Measurements from ENCODE around the gene NCBP1. TPM values are rescaled to one million over a fixed set of nuclear protein-coding genes. Genes with fewer than 3 reads are reported as not detected.

Gene NCBP1
- total and polyA plus RNA-seq, 2 donors (not counting 1 experiment from before 2014, with no cell fraction given), result 27.1 to 42.9 TPM

DNA sequence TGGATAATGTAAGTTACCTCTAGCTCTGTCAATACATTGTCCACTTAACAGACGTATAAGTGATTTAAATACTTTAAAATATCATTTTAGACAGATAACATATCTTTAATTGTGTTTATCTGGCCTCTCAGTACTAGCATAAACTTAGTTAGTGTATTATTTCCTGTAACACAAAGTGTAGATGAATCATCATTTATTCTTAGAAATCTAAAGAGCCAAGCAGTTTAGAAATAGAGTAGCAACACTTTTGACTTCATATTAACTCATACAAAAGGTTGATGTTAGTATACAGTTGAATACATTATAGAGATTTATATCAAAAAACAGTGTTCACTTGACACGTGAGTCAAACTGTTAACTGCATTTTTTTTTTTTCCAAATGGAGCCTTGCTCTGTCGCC is 18.0 kb downstream of the NCBP1 start:
- H3K9ac ChIP-seq (ENCODE audit: insufficient read depth, low read length), result no peak overlapping the region
- no peaks in the 10 kb centered on the region for H3K27me3 ChIP-seq (ENCODE audit: control insufficient read depth, insufficient read depth, low read length)
- TF ChIP-seq CTCF (conservative IDR thresholded peaks at IDR 0.05 in 1 of 2, IDR thresholded peaks at IDR 0.05 in 1 of 2; ENCODE audit: low read depth in 1 of 2, low read length in 2 of 2) (no peak), EZH2 (IDR thresholded peaks at IDR 0.05; ENCODE audit: low read length, missing control alignments) (no peak)
- H3K4me1 ChIP-seq (ENCODE audit: control insufficient read depth, extremely low read depth, insufficient read depth, low read length), result no peaks in the 10 kb centered on the region
- H3K9me3 ChIP-seq (ENCODE audit: control insufficient read depth, insufficient read depth, low read depth, low read length), result no peaks in the 10 kb centered on the region
- no peak overlapping the region for H3K4me2 ChIP-seq (ENCODE audit: extremely low read depth, insufficient read depth, low read length)
- H4K20me1 ChIP-seq (ENCODE audit: control insufficient read depth, extremely low read depth, insufficient read depth, low read length), result no peaks in the 10 kb centered on the region
- no peak overlapping the region for H3K4me3 ChIP-seq (replicated peaks in 1 of 4; ENCODE audit: control extremely low read depth in 1 of 4, insufficient read depth in 1 of 4, low read depth in 3 of 4, low read length in 4 of 4)
- no peaks in the 10 kb centered on the region for H3K79me2 ChIP-seq (ENCODE audit: control insufficient read depth, insufficient read depth, low read length)
- no peak overlapping the region for H2AFZ ChIP-seq (ENCODE audit: low read length)
- peaks cover 2% of the 10 kb centered on the region for H3K36me3 ChIP-seq (ENCODE audit: control insufficient read depth, insufficient read depth, low read length)
- DNase-seq (ENCODE audit: low read depth in 2 of 2), result peak in 1 of 2 donors; percentile 39
- H3K27ac ChIP-seq (ENCODE audit: insufficient read depth, low read length), result no peak overlapping the region

GRCh38 chr9:97658707-97659106 is 25.1 kb downstream of the NCBP1 start:
- peaks cover 4% of the 10 kb centered on the region for H3K36me3 ChIP-seq (ENCODE audit: control insufficient read depth, insufficient read depth, low read length)
- H3K27me3 ChIP-seq (ENCODE audit: control insufficient read depth, insufficient read depth, low read length), result no peaks in the 10 kb centered on the region
- H2AFZ ChIP-seq (ENCODE audit: low read length), result no peak overlapping the region
- DNase-seq (ENCODE audit: low read depth in 2 of 2), result no peak
- no peaks in the 10 kb centered on the region for H3K4me1 ChIP-seq (ENCODE audit: control insufficient read depth, extremely low read depth, insufficient read depth, low read length)
- no peak for TF ChIP-seq CTCF (conservative IDR thresholded peaks at IDR 0.05 in 1 of 2, IDR thresholded peaks at IDR 0.05 in 1 of 2; ENCODE audit: low read depth in 1 of 2, low read length in 2 of 2)
- H3K9me3 ChIP-seq (ENCODE audit: control insufficient read depth, insufficient read depth, low read depth, low read length), result no peaks in the 10 kb centered on the region
- H3K27ac ChIP-seq (ENCODE audit: insufficient read depth, low read length), result no peak overlapping the region
- no peak overlapping the region for H3K4me2 ChIP-seq (ENCODE audit: extremely low read depth, insufficient read depth, low read length)
- H3K9ac ChIP-seq (ENCODE audit: insufficient read depth, low read length), result no peak overlapping the region
- H3K4me3 ChIP-seq (replicated peaks in 1 of 4; ENCODE audit: control extremely low read depth in 1 of 4, insufficient read depth in 1 of 4, low read depth in 3 of 4, low read length in 4 of 4), result no peak overlapping the region
- H3K79me2 ChIP-seq (ENCODE audit: control insufficient read depth, insufficient read depth, low read length), result no peaks in the 10 kb centered on the region
- no peaks in the 10 kb centered on the region for H4K20me1 ChIP-seq (ENCODE audit: control insufficient read depth, extremely low read depth, insufficient read depth, low read length)

DNA sequence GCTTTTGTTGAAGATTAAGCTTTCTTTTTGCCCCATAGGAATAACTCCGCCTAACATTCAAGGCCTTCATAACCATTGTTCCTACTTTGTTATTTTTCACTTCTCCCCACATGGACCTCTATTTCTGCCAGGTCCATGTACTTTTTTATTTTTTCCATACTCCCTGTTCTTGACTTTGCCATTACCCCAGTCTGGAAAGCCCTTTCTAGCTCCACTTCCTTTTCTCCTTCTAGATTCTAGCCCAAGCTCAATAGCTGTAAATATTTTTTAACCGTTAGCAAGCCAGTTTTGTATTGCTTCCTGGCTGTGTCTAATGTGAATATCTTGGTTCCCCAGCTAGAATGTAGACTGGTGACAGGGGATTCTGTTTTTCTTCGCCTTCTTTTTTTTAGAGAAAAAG is 26.1 kb downstream of the NCBP1 start:
- DNase-seq (ENCODE audit: low read depth in 2 of 2), result no peak

More for the DNA sequence above, 26.1 kb downstream of the NCBP1 start:
- Histone ChIP-seq H3K4me3 (replicated peaks in 1 of 4; ENCODE audit: control extremely low read depth in 1 of 4, insufficient read depth in 1 of 4, low read depth in 3 of 4, low read length in 4 of 4) (no peak overlapping the region), H3K79me2 (ENCODE audit: control insufficient read depth, insufficient read depth, low read length) (no peaks in the 10 kb centered on the region), H3K4me2 (ENCODE audit: extremely low read depth, insufficient read depth, low read length) (no peak overlapping the region), H3K9ac (ENCODE audit: insufficient read depth, low read length) (no peak overlapping the region), H2AFZ (ENCODE audit: low read length) (no peak overlapping the region), H3K27ac (ENCODE audit: insufficient read depth, low read length) (no peak overlapping the region), H3K9me3 (ENCODE audit: control insufficient read depth, insufficient read depth, low read depth, low read length) (no peaks in the 10 kb centered on the region), H4K20me1 (ENCODE audit: control insufficient read depth, extremely low read depth, insufficient read depth, low read length) (no peaks in the 10 kb centered on the region), H3K27me3 (ENCODE audit: control insufficient read depth, insufficient read depth, low read length) (no peaks in the 10 kb centered on the region), H3K36me3 (ENCODE audit: control insufficient read depth, insufficient read depth, low read length) (peaks cover 8% of the 10 kb centered on the region), H3K4me1 (ENCODE audit: control insufficient read depth, extremely low read depth, insufficient read depth, low read length) (no peaks in the 10 kb centered on the region)
- TF ChIP-seq EZH2 (IDR thresholded peaks at IDR 0.05; ENCODE audit: low read length, missing control alignments) (no peak), CTCF (conservative IDR thresholded peaks at IDR 0.05 in 1 of 2, IDR thresholded peaks at IDR 0.05 in 1 of 2; ENCODE audit: low read depth in 1 of 2, low read length in 2 of 2) (no peak)
